SKM-1 treated with dmso at 0.1 percent for 144 hours (cell line): ENCODE data around the gene EGFR.

Source experiments
- DNase-seq: peaks from one replicate; lab custom pipeline; 2025; ENCODE audit not compliant: unreplicated experiment; lab: John Stamatoyannopoulos, UW

Gene EGFR

DNA sequence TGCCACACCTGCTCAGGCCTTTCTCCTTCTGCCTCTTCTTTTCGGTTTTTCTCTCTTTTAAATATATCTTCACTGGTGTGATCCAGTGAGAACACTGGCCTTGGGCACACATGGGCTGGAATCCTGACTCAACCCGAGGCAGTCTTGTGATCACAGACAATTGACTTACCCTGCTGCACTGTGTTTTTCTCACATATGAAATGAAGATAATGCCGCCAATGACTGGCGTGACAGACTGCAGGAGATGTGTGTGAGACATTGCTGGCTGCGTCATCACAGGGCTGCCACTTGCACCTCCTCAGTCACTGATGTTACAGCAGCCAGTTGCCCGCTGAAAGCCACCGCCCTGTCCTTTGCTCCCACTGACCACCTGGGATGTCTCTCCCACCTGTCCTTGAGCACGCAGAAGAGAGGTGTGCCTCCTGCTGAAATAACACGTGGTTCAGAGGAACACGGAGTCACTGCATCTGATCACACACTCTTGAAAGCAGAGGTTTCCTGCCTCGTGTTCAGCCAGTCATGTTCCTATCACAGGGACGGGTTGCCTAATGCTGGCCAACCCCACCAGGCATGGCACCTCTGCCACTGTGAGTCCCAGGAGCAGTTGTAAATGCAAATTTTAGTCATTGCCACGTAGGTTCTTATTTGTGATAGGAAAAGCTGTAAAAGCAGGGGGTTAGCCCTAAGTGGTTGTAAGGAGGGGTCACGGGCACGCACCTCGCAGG is 221.8 kb downstream of the EGFR start:
- DNase-seq = no peak

DNA sequence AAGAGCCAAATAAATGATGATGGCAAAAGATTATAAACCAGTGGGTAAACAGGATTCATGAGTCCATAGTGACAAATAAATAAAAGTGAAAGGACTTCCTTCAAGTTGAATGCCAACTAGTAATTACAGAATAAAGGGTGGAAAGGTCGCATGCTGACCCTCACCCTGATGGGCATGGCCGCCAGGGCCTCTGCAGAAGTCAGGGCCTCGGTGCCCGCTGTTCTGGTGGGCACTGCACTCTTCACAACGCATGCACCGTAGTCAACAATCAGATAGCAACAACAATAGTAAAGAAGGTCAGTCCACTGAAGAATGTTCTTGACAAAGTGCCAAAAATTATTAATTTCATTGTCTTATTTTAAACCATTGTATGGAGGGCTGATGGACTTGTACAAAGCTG is 223.1 kb downstream of the EGFR start:
- DNase-seq = no peak

DNA sequence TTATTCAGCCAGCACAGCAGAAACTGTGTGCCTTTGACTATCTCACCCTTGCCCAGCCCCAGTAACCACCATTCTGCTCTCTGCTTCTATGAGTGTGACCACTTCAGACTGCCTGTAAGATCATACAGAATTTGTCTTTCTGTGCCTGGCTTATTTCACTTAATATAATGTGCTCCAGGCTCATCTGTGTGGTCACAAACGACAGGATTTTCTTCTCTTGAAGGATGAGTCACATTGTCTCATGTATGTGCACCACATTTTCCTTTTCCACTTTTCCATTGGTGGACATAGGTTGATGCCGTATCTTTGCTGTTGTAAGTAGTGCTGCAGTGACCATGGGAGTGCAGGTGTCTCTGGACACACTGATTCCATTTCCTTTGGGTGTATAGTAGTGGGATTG is 223.8 kb downstream of the EGFR start:
- DNase-seq = no peak

DNA sequence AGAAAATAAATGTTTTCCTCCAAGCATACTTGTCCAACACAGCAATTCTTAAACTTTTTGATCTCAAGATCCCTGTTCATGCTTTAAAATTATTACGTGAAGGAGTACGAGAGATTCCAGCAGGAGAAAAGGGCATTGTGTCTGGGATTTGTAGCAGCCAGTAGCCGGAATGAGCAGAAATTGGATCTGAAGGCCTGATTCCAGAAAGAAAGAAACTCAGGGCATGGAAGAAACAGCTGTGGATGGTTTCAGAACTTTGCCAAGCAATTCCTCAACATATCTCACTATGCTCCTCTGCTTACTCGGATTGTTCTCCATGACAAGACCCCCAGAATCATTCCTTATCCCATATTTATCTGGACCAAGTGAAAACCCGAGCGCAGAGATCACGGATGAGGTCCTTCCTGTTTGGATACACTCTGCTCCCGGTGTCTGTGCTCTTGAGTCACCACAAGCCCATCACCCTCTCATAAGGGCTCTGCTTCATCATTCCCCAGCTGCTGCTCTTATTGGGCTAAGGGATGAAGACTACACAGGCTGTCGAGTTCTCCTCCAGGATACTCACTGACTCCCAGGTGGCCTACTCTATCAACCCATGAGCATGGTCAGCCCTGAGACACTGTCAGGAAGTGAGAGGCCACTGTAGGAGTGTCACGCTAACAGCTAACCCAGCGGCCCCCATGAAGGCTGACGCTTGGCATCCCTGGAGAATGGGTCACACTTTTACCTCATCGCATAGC is 225.4 kb downstream of the EGFR start:
- no peak for DNase-seq

DNA sequence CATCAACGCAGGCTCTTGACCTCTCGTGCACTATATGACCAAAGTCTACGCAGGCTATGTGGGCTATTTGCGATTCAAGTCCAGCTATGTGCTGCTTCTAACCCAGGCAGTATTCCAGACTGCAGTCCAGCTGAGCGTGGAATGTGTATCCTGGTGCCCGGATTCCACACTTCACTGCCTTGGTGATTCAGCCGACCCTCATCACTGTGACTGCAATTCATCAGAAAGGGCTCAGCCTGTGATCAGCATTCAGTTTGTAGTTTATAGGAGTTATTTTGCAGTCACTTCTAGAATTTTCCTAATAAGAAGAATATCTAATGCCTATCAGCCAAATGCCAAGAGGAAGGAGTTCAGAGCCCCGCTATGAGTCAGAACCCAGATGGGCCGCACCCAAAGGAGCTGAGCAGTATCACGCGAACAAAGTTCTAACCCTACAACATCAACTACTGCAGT is 226.5 kb downstream of the EGFR start:
- no peak for DNase-seq

DNA sequence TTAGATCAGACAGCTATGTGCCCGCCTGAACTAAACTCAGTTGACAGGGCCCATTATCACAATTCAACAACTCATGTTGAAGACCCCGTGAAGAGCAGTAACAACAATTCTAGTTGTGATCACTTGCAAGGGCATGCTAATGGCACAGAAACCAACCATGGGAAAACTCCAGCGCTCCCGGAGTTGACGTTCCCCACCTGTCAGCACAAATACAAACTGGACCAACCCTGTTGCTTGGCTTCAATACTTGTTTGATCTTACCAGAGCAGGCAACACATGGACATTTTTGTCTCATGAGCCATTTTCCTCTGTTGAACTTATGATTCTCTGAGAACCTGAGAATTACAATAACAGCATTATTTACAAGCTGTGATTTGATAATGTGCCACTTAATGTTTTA is 227.4 kb downstream of the EGFR start:
- no peak for DNase-seq

DNA sequence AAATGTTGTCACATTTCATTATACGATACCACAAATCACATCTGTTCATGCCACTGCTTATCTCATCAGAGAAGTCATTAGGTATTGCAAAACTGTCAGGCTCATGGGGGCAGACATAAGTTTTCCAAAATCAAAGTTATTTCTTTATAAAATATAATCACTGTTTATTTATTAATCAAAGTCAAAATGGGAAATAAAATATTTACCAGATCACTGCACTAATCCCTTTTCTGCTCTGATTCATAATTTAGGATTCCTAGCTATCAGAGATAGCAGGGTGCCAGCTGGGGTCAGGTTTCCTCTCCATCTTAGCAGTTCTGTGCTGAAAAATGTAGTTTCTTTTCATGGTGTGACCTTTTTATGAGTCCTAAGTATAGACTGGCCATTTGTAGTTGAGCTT is 228.6 kb downstream of the EGFR start:
- no peak for DNase-seq

DNA sequence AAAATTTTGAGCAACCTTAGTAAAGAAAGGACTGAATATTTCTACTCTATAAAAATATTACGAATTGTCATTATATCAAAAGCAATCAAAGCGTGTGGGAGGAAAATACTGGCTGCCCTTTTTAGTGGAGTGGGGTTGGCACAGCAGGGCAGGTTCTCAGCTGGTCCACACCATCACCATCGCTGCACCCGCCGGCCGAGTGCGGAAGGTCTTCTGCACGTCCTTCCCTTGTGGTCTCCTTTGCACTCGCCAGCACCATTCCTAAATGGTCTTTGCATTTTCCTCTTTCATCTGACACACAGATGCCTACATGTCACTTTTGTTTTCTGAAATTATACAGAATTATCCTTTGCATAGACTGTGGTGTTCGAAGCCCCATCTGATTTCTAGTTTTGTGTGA is 229.7 kb downstream of the EGFR start:
- no peak for DNase-seq

DNA sequence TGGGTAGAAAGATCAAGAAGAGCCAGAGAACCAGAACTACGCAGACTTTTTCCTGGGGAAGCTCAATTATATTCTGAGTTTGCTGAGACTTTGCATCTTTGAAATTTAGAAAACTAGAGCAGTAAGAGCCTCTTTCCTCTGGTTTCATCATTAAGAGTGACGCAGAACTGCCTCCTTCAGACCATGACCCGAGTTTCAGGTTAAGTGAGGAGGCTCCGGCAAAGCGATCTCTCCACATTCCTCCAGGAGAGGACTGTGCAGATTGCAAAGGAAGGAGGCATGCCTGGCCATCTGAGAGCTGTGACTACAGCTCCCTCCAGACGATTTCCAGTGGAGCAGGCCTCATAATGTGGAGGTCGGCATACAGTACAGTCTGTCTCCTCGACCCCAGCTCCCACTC is 230.5 kb downstream of the EGFR start:
- no peak for DNase-seq

DNA sequence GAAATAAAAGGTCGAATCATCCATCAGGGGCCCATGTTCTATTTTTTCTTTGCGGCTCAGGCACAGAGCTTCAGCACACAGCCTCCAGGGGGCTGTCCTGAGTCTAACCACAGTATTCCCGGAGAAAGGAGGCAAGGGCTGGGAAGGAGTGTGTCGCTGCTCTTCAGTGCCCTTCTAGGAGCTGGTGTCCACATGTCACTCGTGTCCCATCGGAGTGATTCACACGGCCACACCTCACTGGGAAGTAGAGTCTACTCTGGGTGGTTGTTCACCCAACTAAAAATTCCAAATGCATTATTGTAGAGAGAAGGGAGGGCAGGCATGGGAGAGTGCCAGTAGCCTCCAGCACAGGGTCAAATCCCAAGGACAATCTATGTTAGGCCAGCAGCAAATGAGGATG is 231.5 kb downstream of the EGFR start:
- no peak for DNase-seq

DNA sequence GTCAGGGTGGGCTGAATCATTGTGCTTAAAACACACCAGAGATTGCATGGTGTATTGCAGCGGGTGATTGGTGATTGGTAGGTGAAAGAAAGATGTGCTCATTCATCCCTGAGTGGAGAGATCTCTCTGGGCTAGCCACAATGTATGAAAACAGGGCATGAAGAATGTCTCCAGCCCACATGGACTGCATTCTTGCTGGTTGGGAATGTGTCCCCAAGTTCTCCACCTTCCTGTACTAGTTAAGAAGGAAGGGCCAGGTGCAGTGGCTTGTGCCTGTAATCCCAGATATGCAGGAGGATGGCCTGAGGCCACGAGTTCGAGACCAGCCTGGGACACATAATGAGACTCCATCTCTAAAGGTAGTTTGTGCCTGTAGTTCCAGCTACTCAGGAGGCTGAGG is 232.5 kb downstream of the EGFR start:
- DNase-seq = no peak

DNA sequence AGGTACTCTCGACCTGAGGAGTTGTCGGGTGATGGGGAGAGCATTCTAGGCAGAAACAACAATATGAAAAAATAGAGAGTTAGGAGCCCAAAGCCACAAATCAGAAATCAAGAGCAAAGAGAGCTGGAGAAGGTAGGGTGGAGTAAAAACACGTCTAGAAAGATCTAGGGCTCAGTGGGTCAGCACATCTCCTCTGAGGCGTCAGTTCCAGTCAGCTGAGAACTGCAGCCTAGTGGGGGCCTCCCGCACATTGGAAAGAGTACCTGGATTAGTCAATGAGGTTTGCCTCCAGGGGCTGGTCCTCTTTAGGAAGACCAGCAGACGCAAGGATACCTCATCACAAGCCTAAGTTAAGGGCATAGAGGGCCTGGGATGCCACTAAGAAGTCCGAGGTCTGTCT is 233.1 kb downstream of the EGFR start:
- no peak for DNase-seq

DNA sequence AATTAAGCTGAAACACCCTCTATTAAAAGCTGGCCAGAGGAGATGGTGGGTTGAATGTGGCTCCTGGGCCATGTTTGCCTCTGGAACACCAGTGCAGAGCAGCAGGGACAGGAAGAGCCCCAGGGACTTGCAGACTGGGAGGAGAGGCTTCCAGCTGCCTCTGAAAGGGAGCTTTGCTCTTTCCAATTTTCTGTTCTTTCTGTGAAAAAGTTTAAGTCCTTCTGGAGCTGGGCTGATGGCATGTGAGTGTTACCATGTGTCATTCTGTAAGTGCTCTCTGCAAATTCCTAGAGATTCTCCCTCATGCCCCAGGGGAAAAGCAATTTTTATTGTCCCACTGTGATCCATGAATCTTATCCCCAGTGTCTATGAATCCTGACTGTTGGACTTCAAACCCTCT is 233.6 kb downstream of the EGFR start:
- DNase-seq = no peak

DNA sequence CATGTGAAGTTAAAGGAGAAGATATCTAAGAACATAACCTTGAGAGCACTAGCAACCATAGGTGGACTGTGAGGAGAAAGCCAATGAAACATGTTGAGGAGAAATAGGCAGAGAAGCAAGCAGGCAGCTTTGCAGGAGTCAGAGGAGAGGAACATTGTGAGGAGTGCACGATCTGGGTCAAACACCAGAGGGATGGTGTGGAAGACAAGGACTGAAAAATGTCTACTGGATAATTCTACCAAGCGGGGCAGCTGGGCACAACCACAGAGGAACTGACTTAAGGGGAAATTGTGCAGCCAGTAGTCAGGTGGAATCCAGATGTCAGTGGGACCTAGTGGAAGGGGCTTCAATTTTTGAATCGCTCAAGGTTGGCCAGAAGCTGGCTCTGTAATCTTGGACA is 234.4 kb downstream of the EGFR start:
- no peak for DNase-seq

DNA sequence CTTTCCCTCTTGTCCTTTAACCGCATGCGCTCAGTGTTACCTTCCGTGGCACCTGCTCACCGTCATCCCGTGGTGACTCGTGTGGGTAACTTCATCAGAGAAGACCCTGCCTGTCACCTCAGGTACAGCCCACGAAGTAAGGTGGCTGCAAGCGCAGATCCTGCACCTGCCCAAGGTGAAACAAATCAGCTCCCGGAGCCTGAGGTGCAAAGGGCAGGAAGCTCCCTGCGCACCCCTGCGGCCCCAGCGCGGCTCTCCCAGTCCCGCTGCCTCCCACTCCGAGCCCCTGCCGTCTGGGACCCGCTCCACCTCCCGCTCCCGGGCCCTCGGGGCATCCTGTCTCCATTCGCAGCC is 235.4 kb downstream of the EGFR start:
- no peak for DNase-seq

DNA sequence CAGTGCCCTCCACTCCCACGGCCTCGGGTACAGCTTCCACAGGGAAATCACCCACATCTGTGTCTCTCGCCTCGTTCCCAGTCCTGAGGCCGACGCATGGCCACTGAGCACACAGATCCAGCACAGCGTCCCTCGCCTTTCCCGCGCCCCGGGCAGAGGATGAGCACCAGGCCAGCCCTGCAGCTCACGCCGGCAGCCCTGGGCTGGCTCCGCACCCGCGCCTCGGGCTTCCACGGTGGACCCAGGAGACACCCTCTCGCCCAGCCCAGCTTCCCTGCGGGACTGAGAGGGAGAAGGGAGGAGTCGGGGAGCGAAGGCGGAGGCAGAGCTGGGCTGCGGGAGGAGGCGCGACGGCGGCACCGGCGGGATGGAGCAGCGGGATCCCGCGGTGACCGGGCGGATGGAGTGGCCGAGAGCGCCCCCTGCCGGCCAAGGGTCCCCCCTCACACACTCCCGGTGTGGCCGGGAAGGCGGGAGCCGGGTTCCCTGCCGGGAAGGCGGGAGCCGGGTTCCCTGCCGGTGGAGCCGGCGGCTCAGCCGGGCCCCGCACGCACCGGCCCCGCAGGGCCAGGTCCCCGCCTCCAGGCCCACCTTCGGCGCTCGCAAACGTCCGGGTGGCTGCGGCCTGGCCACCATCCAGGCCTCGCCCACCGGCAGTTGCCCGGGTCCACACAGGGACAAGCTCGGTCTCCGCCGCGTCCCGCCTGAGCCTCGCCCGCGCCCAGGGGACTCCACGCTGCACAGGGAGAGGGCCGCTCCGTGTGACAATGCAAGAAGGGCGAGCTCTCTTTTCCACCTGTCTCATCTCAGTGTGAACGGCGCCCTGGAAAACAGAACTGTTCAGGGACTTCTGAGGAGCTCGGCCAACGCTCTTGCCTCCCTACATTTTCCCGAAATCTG is 236.0 kb downstream of the EGFR start:
- peak; percentile 41 for DNase-seq

DNA sequence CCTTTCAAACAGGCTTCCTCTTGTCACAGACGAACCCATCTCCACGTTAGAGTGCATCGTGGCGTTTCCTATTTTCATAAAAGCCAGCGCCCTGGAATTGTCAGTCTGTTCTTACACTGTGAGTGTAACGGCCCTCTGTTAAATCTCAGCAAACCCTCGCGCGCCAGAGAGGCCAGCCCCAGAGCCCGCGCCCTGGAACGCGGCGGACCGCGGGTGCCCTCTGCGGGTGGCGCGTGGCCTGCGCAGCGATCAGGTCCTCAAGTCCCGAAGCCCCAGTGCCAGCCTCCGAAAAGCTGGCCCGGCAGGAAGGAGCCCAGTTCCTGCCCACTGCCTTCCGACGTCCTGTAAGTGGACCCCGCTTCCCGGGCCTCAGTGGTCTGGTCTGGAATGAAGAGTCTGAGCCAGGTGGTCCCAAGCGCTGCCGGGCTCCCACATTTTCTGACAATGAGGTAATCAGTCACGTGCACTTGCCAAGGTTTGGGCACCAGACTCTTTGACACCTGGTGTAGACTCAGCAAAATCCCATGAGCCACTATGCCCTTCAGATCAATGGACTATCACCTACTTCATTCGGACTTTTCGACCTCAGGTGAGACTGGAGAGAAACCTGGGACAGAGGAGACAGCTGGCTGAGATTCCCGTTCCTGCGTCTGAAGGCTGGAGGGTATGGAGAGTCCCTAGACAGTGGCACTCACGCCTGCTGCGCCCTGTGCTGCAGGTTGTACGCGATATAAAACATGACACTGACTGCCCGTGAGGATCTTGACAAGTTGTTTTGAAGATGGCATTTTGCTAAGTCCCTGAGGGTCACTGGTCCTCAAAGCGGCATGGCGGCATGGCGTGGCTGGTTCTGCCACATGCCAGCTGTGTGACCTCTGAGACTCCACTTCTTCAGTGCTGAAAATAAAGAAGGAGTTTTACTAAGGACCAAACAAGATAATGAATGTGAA is 237.0 kb downstream of the EGFR start:
- peak; percentile 36 for DNase-seq

DNA sequence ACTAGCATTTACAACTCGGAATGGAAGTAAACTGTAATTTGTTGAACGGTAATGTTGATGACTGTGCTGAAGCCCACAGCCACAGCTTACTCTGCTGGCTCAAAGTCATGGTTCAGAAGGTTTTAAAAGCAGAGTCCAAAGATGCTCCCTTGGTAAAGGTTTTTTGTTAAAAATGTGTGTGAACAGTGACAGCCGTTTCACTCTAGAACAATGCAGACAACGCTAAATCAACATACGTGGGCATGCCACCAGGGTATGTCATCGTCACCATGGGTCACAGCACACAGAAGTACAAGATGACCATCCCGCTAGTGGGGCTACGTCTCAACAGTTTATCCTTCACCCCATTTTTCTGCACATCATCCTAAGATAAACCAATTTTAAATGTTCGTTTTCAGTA is 239.8 kb downstream of the EGFR start:
- DNase-seq = no peak

DNA sequence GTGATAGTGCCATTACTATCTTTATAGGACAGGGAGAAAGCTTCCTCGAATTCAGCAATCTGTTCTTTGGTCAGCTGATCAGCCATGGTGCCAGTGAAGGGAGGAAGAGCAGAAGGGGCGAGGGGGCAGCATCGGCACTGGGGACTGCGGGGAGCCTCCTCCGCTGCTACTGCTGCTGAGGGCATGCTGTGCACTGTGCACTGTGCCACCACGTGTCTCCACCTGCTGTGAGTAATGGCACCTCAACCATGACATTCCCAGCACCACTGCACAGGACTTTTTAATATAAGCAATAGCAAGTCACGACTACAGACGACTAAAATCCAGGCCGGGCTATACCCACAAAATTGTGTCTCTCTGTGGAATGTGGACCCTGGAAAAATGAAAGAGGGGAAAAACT is 241.4 kb downstream of the EGFR start:
- DNase-seq = no peak

DNA sequence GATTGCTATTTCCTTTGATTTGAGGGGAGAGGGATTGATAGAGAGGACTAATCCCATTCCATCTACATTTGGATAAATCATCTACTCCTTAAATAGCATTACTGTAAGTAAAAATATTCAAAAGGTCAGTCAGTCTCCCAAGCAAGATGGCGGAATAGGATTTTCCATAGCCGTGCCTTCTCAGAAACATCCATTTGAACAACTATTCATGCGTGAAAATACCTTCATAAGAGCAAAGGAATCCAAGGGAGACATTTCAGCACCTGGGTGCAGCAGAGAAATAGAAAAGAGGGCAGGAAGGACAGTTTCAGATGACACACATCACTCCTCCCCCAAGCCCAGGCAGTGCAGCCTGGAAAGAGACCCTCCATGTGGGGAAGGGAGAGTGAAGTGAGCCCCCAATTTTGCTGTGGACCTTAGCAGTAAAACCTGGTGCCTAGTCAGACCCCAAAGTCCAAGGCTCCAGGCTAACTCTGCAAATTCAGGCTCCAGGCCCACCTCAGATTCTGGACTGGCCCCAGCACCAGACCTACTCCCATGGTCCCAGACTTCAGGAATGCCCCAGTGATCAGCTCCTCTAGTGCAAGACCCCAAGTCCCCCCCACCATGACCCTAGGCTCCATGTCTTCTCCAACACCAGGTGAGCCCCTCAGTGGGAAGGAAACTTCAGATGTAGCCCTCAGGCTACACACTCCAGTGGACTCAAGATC is 242.0 kb downstream of the EGFR start:
- DNase-seq = no peak
